Ascending aorta (tissue), 2 donors: ENCODE results near the gene PI4KB. TPM values are rescaled to one million over a fixed set of nuclear protein-coding genes. Genes with fewer than 3 reads are reported as not detected.

Source experiments
- DNase-seq, 2 donors: peaks; one replicate each; pipeline ENCODE4 v3.0.0-alpha.2; 2019; ENCODE audit warnings: low spot score in 2 of 2
- H3K27ac ChIP-seq, 2 donors: fragments of 200-600 bp; sonication (generic); one replicate each; pipeline ENCODE4 v1.5.1; 2016 to 2017; ENCODE audit warnings: mild to moderate bottlenecking in 1 of 2
- H3K27me3 ChIP-seq: fragments of 200-600 bp; sonication (generic); one replicate; pipeline ENCODE4 v1.5.1; 2017
- H3K36me3 ChIP-seq, 2 donors: fragments of 200-600 bp; sonication (generic); one replicate each; pipeline ENCODE4 v1.5.1; 2016
- H3K4me1 ChIP-seq, 2 donors: fragments of 200-600 bp; sonication (generic); one replicate each; pipeline ENCODE4 v1.5.1; 2016 to 2017; ENCODE audit warnings: mild to moderate bottlenecking in 1 of 2
- H3K4me3 ChIP-seq, 2 donors: fragments of 200-600 bp; sonication (generic); one replicate each; pipeline ENCODE4 v1.5.1; 2016 to 2017; ENCODE audit warnings: mild to moderate bottlenecking in 1 of 2
- H3K9me3 ChIP-seq, 2 donors: fragments of 200-600 bp; sonication (generic); one replicate each; pipeline ENCODE4 v1.5.1; 2016
- CTCF ChIP-seq, 3 experiments: fragments of 200-600 bp in 2 of 3; fragments of 450-650 bp in 1 of 3; sonication (generic) in 2 of 3; IDR thresholded peaks; one replicate each; pipeline ENCODE4 v1.5.1; 2016 to 2019; ENCODE audit warnings: antibody characterized with exemption in 3 of 3, mild to moderate bottlenecking in 1 of 3, moderate library complexity in 1 of 3
- intact Hi-C: fragments of 100-400 bp; cut with DNase I; formaldehyde crosslinking; loops from one replicate; pipeline ENCODE4 v1.15.1; 2023
- total RNA-seq: library from RNA; depleted of rRNA; stranded (reverse); fragments of >200 nt; gene quantifications from one replicate; pipeline ENCODE4 v1.1.0, GENCODE V29; 2016

Gene PI4KB
- total RNA-seq, 1 donor from 2014 or later = 94.8 TPM

GRCh38 chr1:151293093-151293492 lies 34.1 kb downstream of the PI4KB start:
- Histone ChIP-seq H3K27me3 (no peaks in the 10 kb centered on the region), H3K4me1 (no peaks in the 10 kb centered on the region), H3K36me3 (peaks cover 91 to 98% of the 10 kb centered on the region in 2 donors), H3K4me3 (no peak overlapping the region), H3K9me3 (no peaks in the 10 kb centered on the region), H3K27ac (no peak overlapping the region)
- intact Hi-C loops = no loop called here
- TF ChIP-seq CTCF (IDR thresholded peaks at IDR 0.05) = no peak
- DNase-seq = no peak

GRCh38 chr1:151292207-151293030 lies 34.8 kb downstream of the PI4KB start:
- Histone ChIP-seq H3K36me3 (peaks cover 91 to 98% of the 10 kb centered on the region in 2 donors), H3K4me1 (no peaks in the 10 kb centered on the region), H3K27ac (no peak overlapping the region), H3K4me3 (no peak overlapping the region), H3K27me3 (no peaks in the 10 kb centered on the region), H3K9me3 (no peaks in the 10 kb centered on the region)
- DNase-seq = no peak
- no peak for TF ChIP-seq CTCF (IDR thresholded peaks at IDR 0.05)
- intact Hi-C loops = no loop called here

DNA sequence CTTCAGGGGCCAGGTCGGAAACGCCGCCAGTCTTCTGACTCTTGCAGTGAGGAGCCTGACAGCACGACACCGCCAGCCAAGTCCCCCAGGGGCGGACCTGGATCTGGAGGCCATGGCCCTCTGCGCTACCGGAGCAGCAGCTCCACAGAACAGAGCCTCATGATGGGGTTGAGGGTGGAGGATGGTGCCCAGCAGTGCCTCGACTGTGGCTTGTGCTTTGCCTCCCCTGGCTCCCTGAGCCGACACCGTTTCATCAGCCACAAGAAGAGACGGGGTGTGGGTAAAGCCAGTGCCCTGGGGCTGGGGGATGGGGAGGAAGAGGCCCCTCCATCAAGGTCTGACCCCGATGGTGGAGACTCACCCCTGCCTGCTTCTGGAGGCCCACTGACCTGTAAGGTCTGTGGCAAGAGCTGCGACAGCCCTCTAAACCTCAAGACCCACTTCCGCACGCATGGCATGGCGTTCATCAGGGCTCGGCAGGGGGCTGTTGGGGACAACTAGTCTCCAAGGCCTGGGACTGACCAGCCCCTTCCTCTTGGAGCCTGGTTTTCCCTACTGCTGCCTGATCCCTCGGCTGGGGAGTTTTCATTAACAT lies 36.4 kb downstream of the PI4KB start:
- no peak for DNase-seq
- TF ChIP-seq CTCF (IDR thresholded peaks at IDR 0.05) = no peak
- Histone ChIP-seq H3K36me3 (peaks cover 91 to 98% of the 10 kb centered on the region in 2 donors), H3K27me3 (no peaks in the 10 kb centered on the region), H3K4me1 (no peaks in the 10 kb centered on the region), H3K4me3 (no peak overlapping the region), H3K9me3 (no peaks in the 10 kb centered on the region), H3K27ac (no peak overlapping the region)
- intact Hi-C loops = no loop called here

- no peak overlapping the region for H3K4me3 ChIP-seq
- H3K27ac ChIP-seq = no peak overlapping the region
- intact Hi-C loops = no loop called here
- peaks cover 88 to 96% of the 10 kb centered on the region in 2 donors for H3K36me3 ChIP-seq
- H3K27me3 ChIP-seq = no peaks in the 10 kb centered on the region
- DNase-seq = no peak
- H3K9me3 ChIP-seq = no peaks in the 10 kb centered on the region
- H3K4me1 ChIP-seq = no peaks in the 10 kb centered on the region
- TF ChIP-seq CTCF (IDR thresholded peaks at IDR 0.05) = no peak
These were observed 37.1 kb downstream of the PI4KB start for GRCh38 chr1:151289991-151290708.

- Histone ChIP-seq H3K4me1 (peaks cover 0 to 2% of the 10 kb centered on the region in 2 donors), H3K27me3 (no peaks in the 10 kb centered on the region), H3K4me3 (no peak overlapping the region), H3K36me3 (peaks cover 82 to 90% of the 10 kb centered on the region in 2 donors), H3K9me3 (no peaks in the 10 kb centered on the region), H3K27ac (no peak overlapping the region)
- intact Hi-C loops = no loop called here
- no peak for DNase-seq
- no peak for TF ChIP-seq CTCF (IDR thresholded peaks at IDR 0.05)
These were observed 37.9 kb downstream of the PI4KB start for GRCh38 chr1:151289080-151289935.
